ENCODE measurements around the gene OR1F1.

OR1F1 gene

DNA sequence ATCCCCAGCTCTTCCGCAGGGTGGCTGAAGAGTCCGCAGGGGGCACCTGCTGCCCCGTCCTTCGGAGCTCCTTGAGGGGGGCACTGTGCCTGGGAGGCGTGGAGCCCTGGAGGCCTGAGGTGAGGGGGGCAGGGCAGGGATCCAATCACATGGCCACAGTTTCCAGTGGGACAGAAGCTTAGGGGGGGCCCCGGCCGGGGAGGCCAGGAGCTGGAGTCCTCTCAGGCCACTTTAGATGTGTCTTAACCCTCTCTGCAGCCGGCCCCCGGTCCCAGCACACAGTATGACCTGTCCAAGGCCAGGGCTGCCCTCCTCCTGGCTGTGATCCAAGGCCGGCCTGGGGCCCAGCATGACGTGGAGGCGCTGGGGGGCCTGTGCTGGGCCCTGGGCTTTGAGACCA is 42.3 kb upstream of the OR1F1 start:
- H2AFZ ChIP-seq (ENCODE audit: low read depth), result no peak overlapping the region
- H3K9ac ChIP-seq, result no peak overlapping the region
- TF ChIP-seq, protein P1, sequence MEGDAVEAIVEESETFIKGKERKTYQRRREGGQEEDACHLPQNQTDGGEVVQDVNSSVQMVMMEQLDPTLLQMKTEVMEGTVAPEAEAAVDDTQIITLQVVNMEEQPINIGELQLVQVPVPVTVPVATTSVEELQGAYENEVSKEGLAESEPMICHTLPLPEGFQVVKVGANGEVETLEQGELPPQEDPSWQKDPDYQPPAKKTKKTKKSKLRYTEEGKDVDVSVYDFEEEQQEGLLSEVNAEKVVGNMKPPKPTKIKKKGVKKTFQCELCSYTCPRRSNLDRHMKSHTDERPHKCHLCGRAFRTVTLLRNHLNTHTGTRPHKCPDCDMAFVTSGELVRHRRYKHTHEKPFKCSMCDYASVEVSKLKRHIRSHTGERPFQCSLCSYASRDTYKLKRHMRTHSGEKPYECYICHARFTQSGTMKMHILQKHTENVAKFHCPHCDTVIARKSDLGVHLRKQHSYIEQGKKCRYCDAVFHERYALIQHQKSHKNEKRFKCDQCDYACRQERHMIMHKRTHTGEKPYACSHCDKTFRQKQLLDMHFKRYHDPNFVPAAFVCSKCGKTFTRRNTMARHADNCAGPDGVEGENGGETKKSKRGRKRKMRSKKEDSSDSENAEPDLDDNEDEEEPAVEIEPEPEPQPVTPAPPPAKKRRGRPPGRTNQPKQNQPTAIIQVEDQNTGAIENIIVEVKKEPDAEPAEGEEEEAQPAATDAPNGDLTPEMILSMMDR (conservative IDR thresholded peaks at IDR 0.05; ENCODE audit: low read depth, low read length), result no peak
- H3K27me3 ChIP-seq (ENCODE audit: insufficient read depth, low read depth), result peaks cover 5% of the 10 kb centered on the region; the same call in 1 of the 2 replicates
- H4K20me1 ChIP-seq (ENCODE audit: insufficient read depth), result no peaks in the 10 kb centered on the region
- H3K4me3 ChIP-seq (IDR thresholded peaks at IDR 0.05; ENCODE audit: insufficient read depth, low read depth, low read length), result no peak overlapping the region
- no peaks in the 10 kb centered on the region for H3K36me3 ChIP-seq (ENCODE audit: insufficient read depth)
- H3K4me1 ChIP-seq (ENCODE audit: low read depth, poor library complexity, severe bottlenecking), result peaks cover 9% of the 10 kb centered on the region
- H3K79me2 ChIP-seq (ENCODE audit: insufficient read depth, low read depth), result no peaks in the 10 kb centered on the region
- H3K4me2 ChIP-seq, result no peak overlapping the region
- H3K27ac ChIP-seq, result no peak overlapping the region

DNA sequence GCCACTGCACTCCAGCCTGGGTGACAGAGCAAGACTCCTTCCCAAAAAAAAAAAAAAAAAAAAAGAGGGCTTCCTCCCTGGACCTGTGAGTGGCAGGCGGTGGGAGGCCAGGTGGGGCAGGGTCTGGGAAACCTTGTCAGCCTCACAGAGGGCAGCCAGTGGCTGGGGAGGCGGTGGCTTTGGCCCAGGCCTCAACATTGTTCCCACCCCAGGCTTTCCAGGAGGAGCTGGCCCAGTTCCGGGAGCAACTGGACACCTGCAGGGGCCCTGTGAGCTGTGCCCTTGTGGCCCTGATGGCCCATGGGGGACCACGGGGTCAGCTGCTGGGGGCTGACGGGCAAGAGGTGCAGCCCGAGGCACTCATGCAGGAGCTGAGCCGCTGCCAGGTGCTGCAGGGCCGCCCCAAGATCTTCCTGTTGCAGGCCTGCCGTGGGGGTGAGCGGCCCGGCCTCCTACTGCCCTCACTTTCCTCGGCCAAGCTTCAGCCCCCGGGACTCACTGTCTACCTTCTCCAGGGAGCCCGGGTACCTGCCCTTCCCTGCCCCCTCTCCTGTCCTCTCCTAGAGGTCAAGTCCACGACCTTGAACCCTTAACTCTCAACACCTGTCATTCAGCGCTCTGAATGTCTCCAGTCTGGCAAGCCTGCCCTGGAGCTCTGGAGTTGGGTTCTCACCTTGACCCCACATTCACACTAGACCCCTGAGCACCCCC is 40.8 kb upstream of the OR1F1 start:
- Histone ChIP-seq H2AFZ (ENCODE audit: low read depth) (no peak overlapping the region), H3K4me1 (ENCODE audit: low read depth, poor library complexity, severe bottlenecking) (peaks cover 9% of the 10 kb centered on the region), H4K20me1 (ENCODE audit: insufficient read depth) (no peaks in the 10 kb centered on the region), H3K27ac (no peak overlapping the region), H3K27me3 (ENCODE audit: insufficient read depth, low read depth) (peaks cover 5% of the 10 kb centered on the region; the same call in 1 of the 2 replicates), H3K9ac (no peak overlapping the region), H3K4me3 (IDR thresholded peaks at IDR 0.05; ENCODE audit: insufficient read depth, low read depth, low read length) (no peak overlapping the region), H3K79me2 (ENCODE audit: insufficient read depth, low read depth) (no peaks in the 10 kb centered on the region), H3K36me3 (ENCODE audit: insufficient read depth) (no peaks in the 10 kb centered on the region), H3K4me2 (no peak overlapping the region)
- TF ChIP-seq, protein P1 (conservative IDR thresholded peaks at IDR 0.05; ENCODE audit: low read depth, low read length), result no peak

DNA sequence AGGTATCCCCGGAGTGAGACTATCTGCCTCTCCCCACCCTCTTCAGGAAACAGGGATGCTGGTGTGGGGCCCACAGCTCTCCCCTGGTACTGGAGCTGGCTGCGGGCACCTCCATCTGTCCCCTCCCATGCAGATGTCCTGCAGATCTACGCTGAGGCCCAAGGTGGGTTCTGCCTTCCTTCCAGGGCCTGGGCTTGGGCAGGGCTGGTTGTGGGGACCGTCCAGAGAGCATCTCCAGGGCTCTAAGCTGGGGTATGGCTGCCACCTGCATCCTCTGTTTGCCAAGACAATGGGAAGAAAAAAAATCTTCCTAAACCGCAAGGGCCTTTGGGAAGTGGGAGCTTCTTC is 40.3 kb upstream of the OR1F1 start:
- Histone ChIP-seq H3K4me3 (IDR thresholded peaks at IDR 0.05; ENCODE audit: insufficient read depth, low read depth, low read length) (no peak overlapping the region), H3K9ac (no peak overlapping the region), H3K79me2 (ENCODE audit: insufficient read depth, low read depth) (no peaks in the 10 kb centered on the region), H2AFZ (ENCODE audit: low read depth) (no peak overlapping the region), H3K4me1 (ENCODE audit: low read depth, poor library complexity, severe bottlenecking) (peaks cover 9% of the 10 kb centered on the region), H3K27me3 (ENCODE audit: insufficient read depth, low read depth) (peaks cover 5% of the 10 kb centered on the region; the same call in 1 of the 2 replicates), H3K4me2 (no peak overlapping the region), H3K36me3 (ENCODE audit: insufficient read depth) (no peaks in the 10 kb centered on the region), H4K20me1 (ENCODE audit: insufficient read depth) (no peaks in the 10 kb centered on the region), H3K27ac (no peak overlapping the region)
- TF ChIP-seq, protein P1 (conservative IDR thresholded peaks at IDR 0.05; ENCODE audit: low read depth, low read length), result no peak

DNA sequence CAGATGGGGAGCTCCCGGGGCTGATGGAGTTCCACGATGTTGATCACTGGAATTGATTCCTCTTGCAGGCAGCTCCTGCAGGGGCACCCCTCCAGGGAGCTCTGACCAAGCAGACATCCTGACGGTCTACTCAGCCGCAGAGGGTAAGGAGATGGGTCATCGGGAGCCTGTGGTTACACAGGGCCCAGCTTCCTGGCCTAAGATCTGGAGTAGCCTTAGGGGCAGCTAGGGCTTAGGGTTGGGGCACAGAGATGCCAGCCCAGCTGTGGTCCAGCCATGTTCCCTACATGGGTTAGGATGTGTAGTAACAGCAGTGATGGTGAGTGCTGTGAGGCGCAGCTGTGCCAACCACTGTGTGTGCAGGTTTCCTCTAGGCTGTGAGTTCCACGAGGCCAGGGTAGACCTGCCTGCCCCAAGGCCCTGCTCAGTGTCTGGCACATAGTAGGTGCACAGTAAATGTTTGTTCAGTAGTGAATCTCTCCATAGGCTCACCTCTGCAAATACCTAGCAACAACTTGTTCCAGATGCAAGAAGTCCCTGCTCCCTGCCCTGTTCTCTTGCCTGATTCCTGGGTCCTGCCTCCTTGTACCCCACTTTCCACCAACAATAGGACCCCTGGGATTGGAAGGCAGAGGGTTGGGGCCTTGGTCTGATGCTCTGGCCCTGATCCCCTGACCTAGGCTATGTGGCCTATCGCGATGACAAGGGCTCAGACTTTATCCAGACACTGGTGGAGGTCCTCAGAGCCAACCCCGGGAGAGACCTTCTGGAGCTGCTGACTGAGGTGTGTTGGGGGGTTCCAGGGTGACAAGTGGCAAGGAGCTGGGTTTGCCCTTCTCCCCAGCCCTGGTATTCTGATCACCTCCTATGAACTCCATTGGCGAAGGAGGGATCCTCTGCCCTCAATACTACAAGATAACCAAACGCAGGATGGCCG is 39.5 kb upstream of the OR1F1 start:
- peaks cover 5% of the 10 kb centered on the region; the same call in 1 of the 2 replicates for H3K27me3 ChIP-seq (ENCODE audit: insufficient read depth, low read depth)
- H4K20me1 ChIP-seq (ENCODE audit: insufficient read depth), result no peaks in the 10 kb centered on the region
- no peak overlapping the region for H2AFZ ChIP-seq (ENCODE audit: low read depth)
- H3K79me2 ChIP-seq (ENCODE audit: insufficient read depth, low read depth), result no peaks in the 10 kb centered on the region
- H3K4me2 ChIP-seq, result peak overlapping the region; percentile 99; the same call in 1 of the 2 replicates
- H3K36me3 ChIP-seq (ENCODE audit: insufficient read depth), result no peaks in the 10 kb centered on the region
- no peak overlapping the region for H3K9ac ChIP-seq
- TF ChIP-seq, protein P1 (conservative IDR thresholded peaks at IDR 0.05; ENCODE audit: low read depth, low read length), result no peak
- no peak overlapping the region for H3K27ac ChIP-seq
- peaks cover 15% of the 10 kb centered on the region for H3K4me1 ChIP-seq (ENCODE audit: low read depth, poor library complexity, severe bottlenecking)
- no peak overlapping the region for H3K4me3 ChIP-seq (IDR thresholded peaks at IDR 0.05; ENCODE audit: insufficient read depth, low read depth, low read length)
